ENCODE results near the gene PRTG. TPM values are rescaled to one million over a fixed set of nuclear protein-coding genes. Genes with fewer than 3 reads are reported as not detected.

The PRTG gene
- total RNA-seq, 1 experiment from 2014 or later, result 45.9 TPM

GRCh38 chr15:55588815-55589115, 154.2 kb downstream of the PRTG start:
- DNase-seq (ENCODE audit: low spot score), result no peak
- in situ Hi-C loops (cut with HindIII; ENCODE audit: low sequenced_read_pairs), result no loop called here

GRCh38 chr15:55588070-55588814, 154.7 kb downstream of the PRTG start, which contains the start of gene PYGO1:
TSS of gene PYGO1 (minus strand) at chr15:55588345. CDS start at chr15:55587883, 462 bp downstream.
- peak; percentile 60 for DNase-seq (ENCODE audit: low spot score)
- in situ Hi-C loops (cut with HindIII; ENCODE audit: low sequenced_read_pairs), result no loop called here

- in situ Hi-C loops (cut with HindIII; ENCODE audit: low sequenced_read_pairs), result no loop called here
- peak; percentile 43 for DNase-seq (ENCODE audit: low spot score)
Measured at GRCh38 chr15:55587321-55588069, 155.5 kb downstream of the PRTG start.

- in situ Hi-C loops (cut with HindIII; ENCODE audit: low sequenced_read_pairs), result no loop called here
Measured at GRCh38 chr15:55586808-55587207, 156.1 kb downstream of the PRTG start.

GRCh38 chr15:55576943-55577342, 166.0 kb downstream of the PRTG start:
- in situ Hi-C loops (cut with HindIII; ENCODE audit: low sequenced_read_pairs), result no loop called here
- DNase-seq (ENCODE audit: low spot score), result no peak

More at GRCh38 chr15:55586808-55587207, 156.1 kb downstream of the PRTG start:
- peak; percentile 24 for DNase-seq (ENCODE audit: low spot score)

- in situ Hi-C loops (cut with HindIII; ENCODE audit: low sequenced_read_pairs), result no loop called here
- no peak for DNase-seq (ENCODE audit: low spot score)
Measured at GRCh38 chr15:55574096-55574495, 168.9 kb downstream of the PRTG start.

- no peak for DNase-seq (ENCODE audit: low spot score)
Measured at GRCh38 chr15:55573224-55573623, 169.7 kb downstream of the PRTG start.

GRCh38 chr15:55564347-55565145, 178.4 kb downstream of the PRTG start:
- DNase-seq (ENCODE audit: low spot score), result no peak

More at GRCh38 chr15:55573224-55573623, 169.7 kb downstream of the PRTG start:
- in situ Hi-C loops (cut with HindIII; ENCODE audit: low sequenced_read_pairs), result no loop called here

GRCh38 chr15:55562601-55563000, 180.4 kb downstream of the PRTG start:
- in situ Hi-C loops (cut with HindIII; ENCODE audit: low sequenced_read_pairs), result no loop called here
- DNase-seq (ENCODE audit: low spot score), result no peak

More at GRCh38 chr15:55564347-55565145, 178.4 kb downstream of the PRTG start:
- in situ Hi-C loops (cut with HindIII; ENCODE audit: low sequenced_read_pairs), result no loop called here

Other genes starting within 250 kb of the PRTG start
- 3.6 and 6.6 TPM in 2 replicates for gene DNAAF4, start 234.9 kb downstream of the PRTG start, total RNA-seq (2014; rRNA removed; shearing (Covaris generic))
- 15.3 and 24.7 TPM in 2 replicates for gene PYGO1, start 154.8 kb downstream of the PRTG start, total RNA-seq (2014; rRNA removed; shearing (Covaris generic))